CD4-positive, alpha-beta T cell treated with Interleukin-15 for 1 hour (primary cell): ENCODE data around the gene ACSM2B.
"Not testable (repeated sequence)": the region's sequence is repeated elsewhere in the genome, so short reads cannot be mapped to it uniquely, and the experiment has no call there.

Source experiments
- DNase-seq: peaks from one replicate; pipeline ENCODE4 v3.0.0-alpha.2; 2020

The ACSM2B gene

DNA sequence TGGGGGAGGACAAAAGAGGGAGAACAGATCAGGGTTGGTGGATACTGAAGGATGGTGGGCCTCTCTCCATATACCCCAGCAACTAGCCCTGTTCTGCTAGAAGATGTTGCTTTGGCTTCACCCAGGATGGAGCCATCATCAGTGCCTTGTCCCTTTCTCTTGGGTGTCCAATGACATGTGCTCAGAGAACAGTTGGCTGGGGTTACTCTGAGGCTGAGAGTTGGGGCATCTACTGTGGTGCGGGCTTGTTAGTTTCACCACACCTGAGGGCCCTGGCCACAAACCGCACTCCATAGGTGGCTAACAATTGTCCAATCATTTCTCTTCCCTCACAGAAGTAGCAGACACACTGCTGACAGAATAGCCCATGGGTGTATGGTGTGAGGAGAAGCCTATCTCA, 18.9 kb upstream of the ACSM2B start:
- DNase-seq: not testable (repeated sequence)

DNA sequence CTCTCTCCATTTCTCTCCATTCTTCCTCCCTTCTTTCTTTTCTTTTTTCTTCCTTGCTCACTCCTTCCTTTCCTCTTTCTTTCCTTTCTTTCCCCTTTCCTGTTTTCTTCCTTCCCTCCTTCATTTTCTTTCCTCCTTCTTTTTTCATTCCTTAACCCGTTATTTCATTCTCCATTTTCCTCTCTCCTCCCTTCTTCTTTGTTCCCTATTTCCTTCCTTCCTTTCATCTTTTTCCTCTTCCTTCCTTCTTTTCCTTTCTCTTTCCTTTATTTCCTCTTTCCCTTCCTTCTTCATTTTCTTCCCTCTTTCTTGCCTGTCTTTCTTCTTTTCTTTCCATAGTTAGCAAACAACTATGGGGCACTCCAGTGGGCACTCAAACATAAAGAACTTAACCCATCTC, 16.6 kb upstream of the ACSM2B start:
- DNase-seq: not testable (repeated sequence)

DNA sequence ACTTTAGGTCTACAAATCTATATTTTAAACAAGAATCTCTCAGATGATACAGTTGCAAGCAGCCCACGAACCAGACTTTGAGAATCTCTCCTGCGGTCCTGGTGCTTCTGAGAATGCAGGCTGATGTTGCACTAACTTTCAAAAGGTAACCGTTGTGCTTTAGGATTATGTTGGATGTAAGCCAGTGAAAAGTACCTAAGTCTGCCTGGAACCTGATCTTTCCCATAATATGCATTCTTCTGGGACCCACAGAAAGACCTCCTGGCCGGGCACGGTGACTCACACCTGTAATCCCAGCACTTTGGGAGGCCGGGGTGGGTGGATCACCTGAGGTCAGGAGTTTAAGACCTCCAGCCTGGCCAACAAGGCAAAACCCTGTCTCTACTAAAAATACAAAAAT, 13.3 kb upstream of the ACSM2B start:
- DNase-seq: not testable (repeated sequence)

DNA sequence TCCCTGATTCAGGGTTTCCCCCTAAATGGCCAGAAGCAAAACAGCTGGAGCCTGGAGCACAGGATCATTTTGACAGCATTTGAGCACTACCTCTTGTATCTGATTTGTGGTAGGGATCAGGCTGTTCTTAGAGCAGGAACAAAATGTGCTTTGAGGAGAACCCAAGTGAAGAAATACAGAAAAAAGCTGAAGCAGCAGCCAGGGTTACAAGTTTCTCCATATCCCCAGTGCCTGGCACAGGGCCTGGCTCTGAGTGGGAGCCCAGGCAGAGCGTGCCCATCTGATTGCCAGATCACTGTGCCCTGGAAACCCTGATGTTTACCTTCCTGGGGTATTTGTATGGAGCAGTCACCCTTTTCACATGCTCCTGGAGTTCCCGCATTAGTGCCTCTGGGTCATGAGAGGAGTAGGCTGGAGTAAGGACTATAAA, 11.5 kb upstream of the ACSM2B start:
- DNase-seq: not testable (repeated sequence)

DNA sequence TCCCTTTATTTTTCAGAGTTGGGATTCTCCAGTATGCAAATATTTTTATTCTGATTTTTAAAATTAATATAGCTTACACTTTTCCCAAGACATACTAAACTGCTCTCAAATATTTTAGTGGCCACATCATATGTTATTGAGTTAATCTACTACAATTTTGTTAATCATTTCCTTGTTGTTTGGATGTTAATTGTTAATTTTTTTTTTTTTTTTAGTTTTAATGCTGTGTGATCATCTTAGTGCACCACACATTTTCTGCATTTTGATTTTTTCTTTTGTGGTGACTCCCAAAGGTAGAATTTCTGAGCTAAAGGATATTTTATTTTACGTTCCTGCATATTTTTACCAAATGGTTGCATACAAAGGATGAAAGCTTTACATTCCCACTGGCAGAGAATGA, 10.5 kb upstream of the ACSM2B start:
- not testable (repeated sequence) for DNase-seq

DNA sequence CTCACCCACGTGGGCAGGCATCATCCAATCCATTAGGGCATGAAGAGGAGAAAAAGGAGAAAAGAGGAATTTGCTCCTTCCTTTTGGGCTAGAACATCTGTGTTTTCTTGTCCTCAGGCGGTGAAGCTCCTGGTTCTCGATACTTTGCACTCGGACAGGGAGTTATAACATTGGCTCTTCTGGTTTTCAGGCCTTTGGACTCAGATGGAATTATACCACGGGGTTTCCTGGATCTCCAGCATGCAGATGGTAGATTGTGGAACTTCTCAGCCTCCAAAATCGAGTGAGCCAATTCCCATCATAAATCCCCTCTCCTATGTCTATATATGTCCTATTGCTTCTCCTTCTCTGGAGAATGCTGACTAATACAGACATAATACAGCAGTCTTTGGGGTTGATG, 9.9 kb upstream of the ACSM2B start:
- DNase-seq: not testable (repeated sequence)

DNA sequence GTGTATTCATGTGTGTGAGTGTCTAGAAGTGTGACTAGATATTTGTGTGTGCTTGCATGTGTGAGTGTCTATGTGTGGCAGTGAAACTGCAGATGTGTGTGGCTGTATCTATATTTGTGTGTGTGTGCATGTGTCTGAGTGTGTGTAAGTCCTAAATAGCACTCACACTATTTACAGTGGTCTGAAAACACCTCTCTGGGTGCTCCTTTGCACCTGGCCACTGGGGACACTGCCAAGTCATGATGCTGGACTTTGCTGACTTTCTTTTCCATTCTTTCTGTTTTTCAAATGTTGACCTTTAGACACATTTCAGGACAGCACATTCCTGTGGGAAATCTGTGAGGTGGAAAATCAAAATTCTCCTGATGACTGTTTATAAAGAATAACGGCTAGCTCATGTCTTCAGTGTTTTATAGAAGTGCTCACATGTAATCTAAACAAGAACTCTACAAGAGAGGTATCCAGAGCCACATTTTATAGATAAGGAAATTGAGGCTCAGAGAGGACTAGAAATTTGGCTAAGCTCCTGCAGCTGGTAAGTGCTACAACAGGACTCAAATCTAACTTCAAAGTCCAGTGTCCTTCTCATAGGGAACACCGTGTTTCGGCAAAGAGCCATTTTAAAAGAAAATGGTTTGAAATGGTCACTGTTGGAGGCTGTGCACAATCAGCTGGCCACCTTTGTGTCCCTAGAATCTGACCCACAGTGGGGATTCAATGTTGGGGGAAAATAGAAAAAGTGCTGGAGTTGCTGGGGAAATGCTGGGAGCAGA, 4.5 kb upstream of the ACSM2B start:
- DNase-seq: not testable (repeated sequence)

DNA sequence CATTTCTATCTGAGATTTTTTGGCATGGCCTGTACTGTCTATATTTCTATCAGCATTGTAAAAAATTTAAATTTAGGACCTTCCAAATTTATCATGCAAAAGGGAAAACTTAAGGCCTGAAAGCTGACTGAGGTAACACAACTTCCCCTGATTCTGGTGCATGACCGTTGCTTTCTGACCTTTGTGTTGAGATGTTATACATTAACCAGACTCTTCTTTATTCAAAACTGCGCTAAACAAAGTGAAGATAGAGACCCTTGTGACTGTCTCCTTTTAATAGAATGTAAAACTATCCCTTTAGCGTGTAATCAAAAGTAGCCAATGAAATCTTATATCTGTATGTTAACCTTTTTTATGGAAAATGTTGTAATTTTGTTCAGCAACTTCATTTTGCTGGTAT, 1.9 kb upstream of the ACSM2B start:
- DNase-seq: not testable (repeated sequence)

DNA sequence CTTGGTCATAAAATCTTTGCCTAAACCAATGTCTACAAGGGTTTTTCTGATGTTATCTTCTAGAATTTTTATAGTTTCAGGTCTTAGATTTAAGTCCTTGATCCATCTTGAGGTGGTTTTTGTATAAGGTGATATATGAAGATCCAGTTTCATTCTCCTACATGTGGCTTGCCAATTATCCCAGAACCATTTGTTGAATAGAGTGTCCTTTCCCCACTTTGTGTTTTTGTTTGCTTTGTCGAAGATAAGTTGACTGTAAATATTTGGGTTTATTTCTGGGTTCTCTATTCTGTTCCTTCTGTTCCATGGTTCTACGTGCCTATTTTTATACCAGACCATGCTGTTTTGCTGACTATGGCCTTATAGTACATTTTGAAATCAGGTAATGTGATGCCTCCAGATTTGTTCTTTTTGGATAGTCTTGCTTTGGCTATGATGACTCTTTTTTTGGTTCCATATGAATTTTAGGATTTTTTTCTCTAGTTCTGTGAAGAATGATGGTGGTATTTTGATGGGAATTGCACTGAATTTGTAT, 7.0 kb downstream of the ACSM2B start:
- DNase-seq: not testable (repeated sequence)

DNA sequence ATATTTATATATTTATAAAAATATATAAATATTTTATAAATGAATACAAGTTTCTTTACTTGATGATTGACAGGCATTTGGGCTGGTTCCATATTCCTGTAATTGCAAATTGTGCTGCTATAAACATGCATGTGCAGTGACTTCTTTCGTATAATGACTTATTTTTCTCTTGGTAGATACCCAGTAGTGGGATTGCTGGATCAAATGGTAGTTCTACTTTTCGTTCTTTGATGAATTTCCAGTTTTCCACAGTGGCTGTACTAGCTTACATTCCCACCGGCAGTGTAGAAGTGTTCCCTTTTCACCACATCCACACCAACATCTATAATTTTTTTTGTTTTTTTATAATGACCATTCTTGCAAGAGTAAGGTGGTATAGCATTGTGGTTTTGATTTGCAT, 7.8 kb downstream of the ACSM2B start:
- DNase-seq: no peak

DNA sequence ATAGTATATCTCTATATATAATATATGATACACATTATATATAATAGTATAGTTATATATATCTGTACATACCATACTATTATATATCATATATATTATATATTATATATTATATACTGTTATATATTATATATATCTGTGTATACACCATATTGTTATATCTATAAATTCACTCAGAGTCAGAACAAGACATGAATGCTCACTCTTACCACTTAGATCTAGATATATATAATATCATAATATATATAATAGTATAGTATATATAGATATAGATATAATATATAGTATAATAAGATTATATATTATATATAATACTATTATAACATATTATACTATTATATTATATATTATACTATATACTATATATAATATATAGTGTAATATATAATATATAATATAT, 9.3 kb downstream of the ACSM2B start:
- DNase-seq: no peak

DNA sequence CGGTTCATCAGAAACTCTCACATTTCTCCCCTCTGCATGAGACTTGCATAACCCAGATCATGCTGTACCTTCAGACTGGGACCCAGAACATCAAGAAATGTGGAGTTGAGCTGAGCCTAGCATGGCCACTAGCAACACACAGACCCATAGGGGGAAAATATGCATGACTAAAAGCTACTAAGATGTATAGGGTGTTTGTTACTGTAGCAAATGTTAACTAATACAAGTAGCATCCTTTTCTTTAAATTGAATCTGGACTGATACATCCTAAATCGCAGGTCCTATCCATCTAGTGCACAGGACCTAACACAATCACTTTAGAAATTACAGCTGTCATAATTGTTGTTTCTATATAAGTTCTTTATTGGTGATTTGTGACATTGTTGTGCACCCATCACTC, 10.8 kb downstream of the ACSM2B start:
- DNase-seq: not testable (repeated sequence)

DNA sequence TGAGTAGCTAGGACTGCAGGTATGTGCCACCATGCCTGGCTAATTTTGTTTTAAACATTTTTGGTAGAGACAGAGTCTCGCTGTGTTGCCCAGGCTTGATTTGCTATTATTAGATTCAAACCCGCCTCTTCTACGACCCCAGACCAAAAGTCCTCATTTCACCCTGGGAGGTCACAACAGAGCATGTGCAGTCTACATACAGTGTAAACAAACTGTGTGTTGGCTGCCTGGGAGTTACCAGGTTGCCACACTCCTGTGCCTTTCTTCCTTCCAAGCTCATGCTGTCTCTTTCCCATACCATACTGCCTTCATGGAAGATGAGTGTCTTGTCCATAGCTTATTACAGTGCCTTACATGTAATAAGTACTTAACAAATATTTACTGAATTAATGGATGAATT, 11.9 kb downstream of the ACSM2B start:
- not testable (repeated sequence) for DNase-seq

DNA sequence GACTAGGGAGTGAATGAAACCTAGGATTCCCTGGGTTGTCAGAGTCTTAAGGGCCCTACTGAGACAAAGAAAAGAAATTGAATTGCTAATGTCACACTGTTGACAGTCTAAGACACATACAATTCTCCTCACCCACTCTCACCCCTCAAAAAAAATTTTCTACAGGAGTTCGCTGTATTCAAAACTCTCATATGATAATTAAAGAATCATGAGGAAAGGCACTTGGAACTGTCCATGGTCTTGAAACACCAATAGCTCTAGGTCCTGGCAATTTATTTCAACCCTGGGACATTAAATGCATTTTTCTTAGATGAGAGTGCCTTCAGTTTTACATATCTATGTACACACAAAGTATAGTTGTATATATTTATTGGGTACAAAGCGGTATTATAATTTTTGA, 20.5 kb downstream of the ACSM2B start:
- not testable (repeated sequence) for DNase-seq

DNA sequence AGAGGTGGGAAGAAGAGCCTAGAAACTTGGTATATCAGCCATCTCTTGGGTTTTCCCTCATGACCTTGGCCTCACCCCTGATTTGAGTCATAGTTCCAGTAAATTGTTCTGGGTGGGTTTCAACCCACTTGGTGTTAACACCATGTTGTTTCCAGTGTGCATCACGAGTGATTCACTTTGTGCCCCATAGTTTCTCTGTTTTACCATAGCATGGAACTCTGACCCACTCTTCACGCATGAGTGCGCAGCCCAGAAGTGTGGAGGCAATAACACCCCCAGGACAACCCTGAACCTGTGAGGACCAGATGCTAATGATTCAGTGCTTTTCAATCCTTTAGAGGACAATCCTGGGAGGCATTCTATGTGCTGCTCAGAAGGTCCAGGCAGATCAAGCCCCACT, 21.5 kb downstream of the ACSM2B start:
- not testable (repeated sequence) for DNase-seq

DNA sequence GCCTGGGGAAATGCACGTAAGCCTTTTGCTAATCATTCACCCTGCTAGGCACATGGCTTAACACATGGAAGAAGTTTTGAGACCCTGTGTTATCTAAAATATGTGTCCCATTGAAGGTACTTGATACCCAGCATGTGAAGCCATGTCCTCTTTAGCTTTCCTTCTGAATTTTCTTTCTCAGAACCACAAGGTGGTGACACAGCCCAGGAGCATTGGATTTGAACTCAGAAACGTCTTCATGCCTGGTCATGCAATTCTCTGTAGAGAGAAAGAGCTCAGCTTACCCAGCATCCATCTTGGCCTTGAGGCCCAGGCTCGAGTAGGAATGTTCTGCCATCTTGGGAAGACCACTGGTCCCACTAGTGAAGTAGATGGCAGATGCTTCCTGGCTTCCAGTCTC, 22.7 kb downstream of the ACSM2B start:
- DNase-seq: not testable (repeated sequence)

DNA sequence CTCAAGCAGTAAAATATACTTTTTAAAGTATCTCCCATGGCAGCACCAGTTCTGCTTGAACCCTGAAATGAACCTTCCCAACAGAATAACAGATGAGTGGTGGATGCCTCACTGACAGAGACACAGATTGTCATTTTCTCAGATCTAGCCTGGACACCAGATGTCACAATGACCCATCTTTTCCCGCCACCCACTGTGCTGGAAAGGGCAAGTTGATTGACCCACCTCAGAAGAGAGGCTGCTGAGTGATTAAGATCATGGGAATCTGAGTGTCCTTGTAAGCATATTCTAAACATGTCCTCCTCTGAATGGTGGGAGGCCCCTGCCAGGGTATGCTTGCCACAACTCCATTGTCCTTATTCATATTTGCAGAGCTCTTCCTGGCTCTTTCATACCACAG, 29.2 kb downstream of the ACSM2B start:
- DNase-seq: not testable (repeated sequence)

DNA sequence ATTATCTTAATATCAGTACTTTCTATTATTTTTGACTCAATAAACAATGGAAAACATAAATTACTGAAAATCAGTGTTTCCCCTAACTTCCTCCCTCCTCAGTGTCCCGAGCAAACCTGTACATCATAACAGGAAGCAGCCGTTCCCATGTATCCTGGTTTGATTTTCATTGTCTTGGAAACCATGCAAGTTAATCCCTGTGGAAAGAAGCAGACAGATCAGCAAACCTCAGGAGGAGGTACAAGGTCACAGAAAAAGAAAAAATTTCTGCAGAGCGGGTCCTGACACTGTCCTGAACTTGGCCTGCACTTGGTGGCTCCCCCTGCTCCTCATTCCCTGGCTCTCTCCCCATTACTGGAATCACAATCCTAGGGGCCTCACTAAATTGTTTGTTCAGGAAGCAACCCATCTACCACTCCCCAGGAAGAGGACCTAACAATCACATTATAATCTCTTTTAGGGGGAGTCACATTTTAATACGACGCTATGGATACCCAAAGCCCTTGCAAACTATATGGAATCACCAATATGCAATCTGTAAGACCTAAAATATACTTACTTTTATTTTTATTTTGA, 29.8 kb downstream of the ACSM2B start:
- DNase-seq: not testable (repeated sequence)

DNA sequence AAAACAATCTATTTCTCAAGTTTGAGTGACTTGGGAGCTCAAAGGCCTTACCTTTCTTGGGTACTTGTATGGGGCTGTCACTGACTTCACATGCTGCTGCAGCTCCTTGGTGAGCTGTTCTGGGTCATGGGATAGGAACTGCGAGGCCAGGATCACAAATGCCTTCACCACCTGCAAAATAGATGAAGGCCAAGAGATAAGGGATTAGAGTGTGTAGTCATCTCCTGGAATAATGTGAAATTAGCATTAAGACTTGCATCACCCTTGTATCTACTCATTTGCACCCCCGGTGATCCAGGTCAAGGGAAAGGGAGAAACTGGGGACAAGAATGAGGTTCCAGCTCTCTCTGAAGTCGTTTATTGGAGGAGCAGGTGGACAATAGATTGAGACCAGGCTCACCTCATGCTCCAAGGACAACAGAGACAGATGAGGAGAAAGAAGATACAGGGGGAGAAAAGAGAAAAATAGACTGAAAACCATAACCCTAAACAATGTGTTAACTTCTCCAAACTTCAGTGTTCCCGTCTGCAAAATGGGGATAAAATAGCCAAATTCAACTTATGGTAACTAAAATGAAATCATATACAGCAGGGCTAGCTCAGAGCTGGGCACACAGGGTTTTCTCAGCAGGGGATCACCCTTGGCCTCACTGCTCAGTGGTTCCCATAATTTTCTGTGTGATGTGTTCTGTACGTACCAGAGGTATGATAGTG, 35.4 kb downstream of the ACSM2B start:
- DNase-seq: not testable (repeated sequence)

DNA sequence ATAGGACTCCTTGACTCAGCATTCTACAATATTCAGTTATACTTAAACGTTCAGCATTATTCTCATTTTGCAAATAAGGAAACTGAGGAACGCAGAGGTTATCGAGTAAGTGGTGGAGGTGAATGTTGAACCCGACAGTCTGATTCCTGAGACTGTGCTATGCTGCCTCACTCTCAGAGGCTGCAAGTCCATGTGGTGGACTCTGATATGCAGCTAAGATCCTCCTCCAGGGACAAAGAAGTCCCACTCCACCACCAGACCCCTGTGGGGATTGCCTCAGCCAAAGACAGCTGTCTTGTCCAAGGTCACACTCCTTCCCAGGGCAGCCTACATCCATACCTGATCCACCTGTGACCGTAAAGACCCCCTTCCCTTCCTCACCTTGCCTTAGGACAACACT, 37.5 kb downstream of the ACSM2B start:
- DNase-seq: no peak

DNA sequence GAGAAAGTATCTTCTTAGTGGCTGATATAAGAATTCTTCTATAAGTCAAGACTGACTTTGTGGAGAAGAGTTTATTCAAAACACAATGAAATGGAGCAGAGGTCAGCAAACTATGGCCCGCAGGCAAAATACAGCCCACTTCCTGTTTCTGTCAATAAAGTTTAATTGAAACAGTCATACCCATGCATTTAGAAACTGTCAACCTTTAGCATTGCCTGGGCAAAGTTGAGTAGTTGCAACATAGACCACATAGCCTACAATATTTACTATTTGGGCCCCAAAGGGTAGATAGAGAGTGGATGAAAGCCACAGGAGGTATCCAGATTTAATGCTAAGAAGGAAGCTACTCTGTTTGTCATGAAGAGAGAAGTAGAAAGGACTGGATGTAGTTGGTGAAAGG, 38.0 kb downstream of the ACSM2B start:
- no peak for DNase-seq

DNA sequence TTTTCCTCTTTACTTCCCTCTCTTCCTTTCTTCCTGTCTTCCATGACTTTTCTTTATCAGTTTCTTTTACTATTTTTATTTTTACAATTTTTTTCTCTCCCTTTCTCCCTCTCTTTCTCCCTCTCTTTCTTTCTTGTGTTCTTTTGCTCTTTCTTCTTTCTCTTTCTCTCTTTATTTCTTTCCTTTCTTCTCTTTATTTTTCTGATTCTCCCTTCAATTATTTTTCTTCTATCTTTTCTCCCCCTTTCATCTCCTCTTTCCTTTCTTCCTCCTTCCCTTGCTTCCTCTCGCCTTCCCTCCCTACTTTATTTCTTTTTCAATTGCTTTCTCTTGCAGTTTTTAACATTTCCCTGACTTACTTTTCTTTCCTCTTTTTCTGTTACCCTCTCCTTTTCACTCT, 39.5 kb downstream of the ACSM2B start:
- DNase-seq: not testable (repeated sequence)

DNA sequence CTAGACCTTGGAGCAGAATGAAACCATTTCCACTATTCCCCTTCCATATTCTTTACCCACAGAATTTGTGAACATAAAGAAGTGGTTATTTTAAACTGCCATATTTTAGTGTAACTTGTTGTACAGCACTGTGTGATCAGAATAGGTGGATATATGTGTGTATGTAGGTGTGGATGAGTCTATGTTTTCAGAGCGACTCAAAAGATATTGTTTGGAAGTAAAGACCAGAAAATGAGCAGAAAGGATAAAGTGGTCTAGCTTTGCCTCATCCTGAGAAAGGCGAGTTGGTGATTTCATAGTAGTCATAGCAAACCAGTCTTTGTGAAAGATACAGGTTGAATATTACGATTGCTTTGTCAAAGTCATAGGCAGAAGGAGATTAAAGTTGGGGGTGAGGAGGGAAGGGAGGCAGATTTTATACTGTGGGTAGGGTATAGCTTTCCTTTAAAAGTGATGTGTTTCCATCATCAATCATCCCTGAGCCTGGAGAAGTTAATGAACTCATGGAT, 43.8 kb downstream of the ACSM2B start:
- DNase-seq: not testable (repeated sequence)
